Endometrial microvascular endothelial cells (primary cell): ENCODE measurements around the gene BTN2A1. TPM values are rescaled to one million over a fixed set of nuclear protein-coding genes. Genes with fewer than 3 reads are reported as not detected.
"Not testable (repeated sequence)": the region's sequence is repeated elsewhere in the genome, so short reads cannot be mapped to it uniquely, and the experiment has no call there.

Experiments used
- in situ Hi-C: cut with HindIII; loops from 2 replicates; pipeline ENCODE4 v1.10.0; 2017; ENCODE audit warnings: low sequenced_read_pairs, low pct_unique_long_range_greater_than_20kb; ENCODE audit errors: inconsistent ontology term
- total RNA-seq: library from RNA; depleted of rRNA; stranded (reverse); fragments of >200 nt; gene quantifications from one replicate; pipeline ENCODE4 v1.2.3, GENCODE V29; 2015; ENCODE audit errors: inconsistent ontology term

BTN2A1 gene
- total RNA-seq, 1 donor from 2014 or later, result 9.5 TPM

DNA sequence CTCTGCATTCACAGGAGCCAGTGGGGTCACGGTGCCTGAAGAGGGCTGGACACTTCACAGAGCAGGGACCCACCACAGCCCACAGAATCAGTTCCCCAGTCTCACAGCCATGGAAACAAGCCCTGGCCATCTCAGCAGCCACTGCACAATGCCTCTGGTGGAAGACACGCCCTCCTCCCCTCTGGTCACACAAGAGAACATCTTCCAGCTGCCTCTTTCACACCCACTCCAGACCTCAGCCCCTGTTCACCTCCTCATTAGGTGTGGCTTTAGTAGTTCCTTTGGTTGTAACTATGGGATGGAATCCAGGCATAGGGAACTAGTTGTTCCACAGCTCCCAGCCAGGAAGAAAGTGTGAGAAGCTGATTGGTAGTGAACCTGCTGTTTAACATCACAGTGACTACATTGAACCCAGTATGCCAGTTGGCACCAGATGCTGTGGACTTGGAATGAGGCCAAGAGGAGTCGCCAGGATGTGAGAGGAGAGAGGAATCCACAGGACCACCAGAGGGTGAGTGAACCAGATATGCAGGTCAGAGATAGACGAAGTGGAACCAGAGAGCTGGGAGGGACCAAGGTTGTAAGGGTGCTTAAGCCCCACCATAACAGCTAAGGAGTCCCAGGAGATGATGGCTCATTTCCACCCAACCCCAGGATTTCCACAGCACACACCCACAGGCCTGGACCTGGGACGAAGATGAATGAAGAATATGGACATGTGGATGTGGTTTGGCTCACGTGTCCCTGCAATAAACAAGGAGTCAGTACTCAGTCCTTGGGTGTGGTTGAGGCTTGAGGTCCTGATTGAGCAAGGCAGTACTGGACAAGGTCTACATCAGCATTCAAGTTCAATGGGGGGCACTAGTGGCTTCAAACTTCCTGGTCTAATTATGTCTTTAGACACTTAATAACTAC, 26.2 kb upstream of the BTN2A1 start:
- in situ Hi-C loops, result no loop called here

- in situ Hi-C loops, result no loop called here
Observed at GRCh38 chr6:26432627-26433201, 25.0 kb upstream of the BTN2A1 start.

- in situ Hi-C loops, result not testable (repeated sequence)
Observed at GRCh38 chr6:26433680-26434079, 24.1 kb upstream of the BTN2A1 start.

- in situ Hi-C loops, result no loop called here
Observed at GRCh38 chr6:26436018-26436417, 21.7 kb upstream of the BTN2A1 start.

DNA sequence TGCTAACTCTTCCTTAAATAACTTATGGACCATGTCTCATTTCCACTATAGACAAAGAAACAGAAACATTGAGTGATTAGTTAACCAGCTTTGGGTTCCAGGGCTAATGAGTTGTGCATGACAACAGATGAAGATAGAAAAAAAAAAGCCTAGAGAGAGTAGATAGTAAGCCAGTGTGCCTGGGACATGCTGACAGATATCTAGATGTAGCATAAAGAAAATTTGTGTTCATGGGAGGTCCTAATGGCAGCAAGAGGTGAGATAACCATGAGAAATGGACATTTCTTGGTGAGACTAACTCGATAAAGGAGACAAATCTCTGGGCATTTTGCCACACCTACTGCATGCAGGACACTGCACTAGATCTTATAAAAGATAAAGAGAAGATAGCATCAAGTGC, 20.2 kb upstream of the BTN2A1 start:
- in situ Hi-C loops, result no loop called here

- in situ Hi-C loops, result no loop called here
Observed at GRCh38 chr6:26438000-26438399, 19.8 kb upstream of the BTN2A1 start.

DNA sequence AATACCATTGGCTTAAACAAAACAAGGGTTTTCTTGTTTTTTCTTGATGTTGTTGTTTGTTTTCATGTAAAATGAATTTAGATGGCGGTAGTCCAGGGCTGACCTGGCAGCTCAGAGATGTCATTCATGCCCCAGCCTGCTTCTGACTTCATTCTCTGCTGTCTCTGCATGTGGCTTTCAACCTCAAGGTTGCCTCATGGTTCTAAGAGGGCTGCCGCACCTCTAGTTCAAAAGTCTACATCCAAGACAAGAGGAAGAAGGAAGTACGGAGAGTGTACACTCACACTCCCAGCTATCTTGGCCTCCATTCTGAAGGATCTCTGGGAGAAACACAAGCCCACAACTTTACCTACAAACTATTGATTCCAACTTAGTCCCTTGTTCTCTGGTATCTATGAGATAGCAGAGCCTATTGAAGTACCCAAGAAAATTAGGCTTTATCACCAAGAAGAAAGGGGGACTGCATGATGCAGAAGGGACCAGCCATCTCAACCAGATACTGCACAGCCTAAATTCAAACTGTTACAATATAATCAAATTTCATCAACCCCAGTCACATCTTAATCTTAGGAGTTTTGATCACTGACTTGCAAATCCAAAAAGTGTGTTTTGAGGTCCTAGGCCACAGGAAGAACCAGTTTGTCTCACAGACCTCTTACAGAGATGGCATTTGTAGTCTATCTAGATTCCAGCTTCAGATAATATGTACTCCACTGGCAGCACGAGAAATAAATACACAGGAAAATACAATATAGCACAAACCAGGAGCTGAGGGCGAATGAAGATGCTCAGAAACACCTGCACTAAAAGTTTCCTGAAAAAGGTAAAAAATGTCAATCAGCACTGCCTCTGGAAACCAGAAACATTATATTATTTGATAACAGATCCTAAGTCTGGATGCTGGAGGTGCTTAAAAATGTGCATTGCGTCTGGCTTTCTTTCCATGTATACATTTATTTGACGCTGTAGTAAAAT, 18.3 kb upstream of the BTN2A1 start:
- in situ Hi-C loops, result no loop called here

GRCh38 chr6:26440977-26441358, 16.8 kb upstream of the BTN2A1 start:
- in situ Hi-C loops, result no loop called here

DNA sequence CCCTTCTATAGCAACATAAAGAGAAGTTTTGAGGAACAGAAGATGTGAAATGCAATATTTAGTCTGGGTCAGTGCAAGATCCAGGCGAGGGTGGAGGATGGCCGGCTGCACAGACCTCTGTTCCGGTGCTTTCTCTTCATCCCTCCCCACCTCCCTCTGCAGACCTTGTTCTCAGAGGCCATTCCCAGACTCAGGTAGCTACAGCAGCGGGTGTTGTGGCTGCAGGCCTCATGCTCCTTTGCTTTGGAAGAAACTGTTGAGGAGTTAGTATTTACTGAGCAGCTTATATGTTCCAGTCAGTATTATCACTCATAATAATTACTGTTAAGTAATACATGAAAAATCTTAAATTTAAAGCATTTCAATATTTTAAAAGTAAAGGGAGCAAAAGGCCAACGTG, 15.8 kb upstream of the BTN2A1 start:
- in situ Hi-C loops, result no loop called here

DNA sequence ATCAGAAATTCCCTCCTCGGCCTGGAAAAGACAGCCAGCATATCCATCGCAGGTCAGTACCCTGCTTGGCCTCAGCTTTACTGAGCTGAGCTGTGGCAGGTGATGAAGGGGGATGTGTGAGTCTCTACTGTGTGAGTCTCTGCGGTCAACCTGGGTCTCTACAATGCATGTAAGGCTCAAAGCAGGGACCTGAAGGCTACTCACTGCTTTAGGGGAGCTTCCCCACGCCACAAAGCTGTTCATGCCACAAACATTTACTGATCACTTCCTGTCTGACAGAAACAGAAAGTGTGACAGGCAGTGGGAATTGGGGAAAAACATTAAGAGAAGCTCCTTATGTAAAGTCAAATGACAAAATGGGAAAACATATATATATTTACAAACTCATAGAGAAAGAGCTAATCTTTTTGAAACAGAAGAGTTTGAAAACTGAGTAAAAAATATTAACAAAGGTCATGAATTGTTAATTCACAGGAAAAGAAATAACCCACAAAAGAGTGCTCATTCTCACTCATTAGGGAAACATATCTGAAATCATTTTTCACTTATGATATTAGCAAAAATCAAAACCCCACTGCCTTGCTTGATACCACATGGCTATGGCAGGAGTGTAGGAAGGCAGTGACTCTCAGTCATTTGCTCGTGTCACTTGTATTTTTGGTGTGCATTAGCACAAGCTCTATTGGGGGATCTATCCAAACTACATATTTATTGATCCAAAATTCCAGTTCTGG, 11.7 kb upstream of the BTN2A1 start:
- in situ Hi-C loops, result no loop called here

DNA sequence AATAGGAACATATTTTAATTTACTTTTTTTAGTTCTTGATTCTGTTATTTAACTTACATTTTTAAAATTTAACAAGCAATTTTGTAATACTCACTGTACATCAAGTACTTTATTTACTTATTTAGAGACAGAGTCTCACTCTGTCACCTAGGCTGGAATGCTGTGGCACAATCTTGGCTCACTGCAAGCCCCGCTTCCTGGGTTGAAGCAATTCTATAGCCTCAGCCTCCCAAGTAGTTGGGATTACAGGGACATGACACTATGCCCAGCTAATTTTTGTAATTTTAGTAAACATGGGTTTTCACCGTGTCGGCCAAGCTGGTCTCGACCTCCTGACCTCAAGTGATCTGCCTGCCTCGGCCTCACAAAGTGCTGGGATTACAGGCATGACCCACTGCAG, 10.5 kb upstream of the BTN2A1 start:
- in situ Hi-C loops, result no loop called here

GRCh38 chr6:26450240-26450639, 7.5 kb upstream of the BTN2A1 start:
- in situ Hi-C loops, result no loop called here

DNA sequence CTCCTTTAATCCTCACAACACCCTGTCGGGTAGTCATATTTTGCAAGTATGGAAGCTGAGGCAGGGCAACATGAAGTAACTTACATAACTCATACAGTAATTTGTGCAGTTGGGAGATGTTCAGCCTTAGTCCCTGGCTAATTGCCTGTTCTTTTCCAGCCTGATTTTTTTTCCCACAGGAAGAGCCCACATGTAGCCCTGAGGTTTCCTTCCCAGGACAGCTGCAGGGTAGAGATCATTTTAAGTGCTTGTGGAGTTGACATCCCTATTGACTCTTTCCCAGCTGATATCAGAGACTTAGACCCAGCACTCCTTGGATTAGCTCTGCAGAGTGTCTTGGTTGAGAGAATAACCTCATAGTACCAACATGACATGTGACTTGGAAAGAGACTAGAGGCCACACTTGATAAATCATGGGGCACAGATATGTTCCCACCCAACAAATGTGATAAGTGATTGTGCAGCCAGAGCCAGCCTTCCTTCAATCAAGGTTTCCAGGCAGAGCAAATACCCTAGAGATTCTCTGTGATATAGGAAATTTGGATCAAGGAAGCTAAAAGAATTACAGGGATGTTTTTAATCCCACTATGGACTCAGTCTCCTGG, 5.0 kb upstream of the BTN2A1 start:
- in situ Hi-C loops, result no loop called here

GRCh38 chr6:26454631-26455030, 3.1 kb upstream of the BTN2A1 start:
- in situ Hi-C loops, result no loop called here

- in situ Hi-C loops, result no loop called here
Observed at GRCh38 chr6:26455357-26455970, 2.3 kb upstream of the BTN2A1 start.

- in situ Hi-C loops, result no loop called here
Observed at GRCh38 chr6:26457264-26457805, 420 bp upstream of the BTN2A1 start.

- in situ Hi-C loops, result no loop called here
Observed at GRCh38 chr6:26459023-26459810, 1.5 kb downstream of the BTN2A1 start.
